Osteoblast (primary cell): ENCODE data around the gene BCOR. TPM values are rescaled to one million over a fixed set of nuclear protein-coding genes. Genes with fewer than 3 reads are reported as not detected.

Experiments
- DNase-seq: peaks from one replicate; pipeline ENCODE4 v3.0.0; 2011; ENCODE audit warnings: low spot score, mixed read lengths; ENCODE audit not compliant: insufficient read length; ENCODE audit errors: missing footprints
- H2AFZ ChIP-seq: 2 replicates; pipeline ENCODE4 v1.6.0; 2011; ENCODE audit warnings: mild to moderate bottlenecking, low read length
- H3K27ac ChIP-seq: 2 replicates; pipeline ENCODE4 v1.5.1; 2011; ENCODE audit warnings: mild to moderate bottlenecking, low read depth, low read length, moderate library complexity
- H3K27me3 ChIP-seq: 2 replicates; pipeline ENCODE4 v1.6.0; 2012; ENCODE audit warnings: mild to moderate bottlenecking, control low read depth, inconsistent platforms, low read length, moderate library complexity; ENCODE audit not compliant: insufficient read depth
- H3K36me3 ChIP-seq: 2 replicates; pipeline ENCODE4 v1.5.1; 2011; ENCODE audit warnings: mild to moderate bottlenecking, low read length, control low read depth, moderate library complexity; ENCODE audit not compliant: insufficient read depth
- H3K4me1 ChIP-seq: 2 replicates; pipeline ENCODE4 v1.5.1; 2011; ENCODE audit warnings: mild to moderate bottlenecking, low read length, control low read depth, moderate library complexity; ENCODE audit not compliant: insufficient read depth
- H3K4me2 ChIP-seq: 2 replicates; pipeline ENCODE4 v1.6.0; 2011; ENCODE audit warnings: mild to moderate bottlenecking, low read length; ENCODE audit not compliant: insufficient read depth
- H3K4me3 ChIP-seq: fragments of 200-600 bp; sonication (generic); 3 replicates; pipeline ENCODE4 v1.5.1; 2012; ENCODE audit warnings: mild to moderate bottlenecking, low read length, inconsistent platforms; ENCODE audit not compliant: insufficient read depth
- H3K79me2 ChIP-seq: 2 replicates; pipeline ENCODE4 v1.6.0; 2012; ENCODE audit warnings: mild to moderate bottlenecking, low read length, control low read depth, inconsistent platforms; ENCODE audit not compliant: insufficient read depth
- H3K9me3 ChIP-seq: 2 replicates; pipeline ENCODE4 v1.5.1; 2011; ENCODE audit warnings: low read depth, low read length, control low read depth
- H4K20me1 ChIP-seq: 2 replicates; pipeline ENCODE4 v1.6.0; 2012; ENCODE audit warnings: mild to moderate bottlenecking, low read length, control low read depth; ENCODE audit not compliant: insufficient read depth
- total RNA-seq: library from RNA; depleted of rRNA; stranded (reverse); fragments of >200 nt; gene quantifications from 2 replicates; pipeline ENCODE4 v1.2.3, GENCODE V29; 2012
- TF ChIP-seq, protein P1 (sequence below): IDR thresholded peaks from 2 replicates; pipeline ENCODE4 v1.5.1; 2011; ENCODE audit warnings: mild to moderate bottlenecking, low read depth, low read length, moderate library complexity; ENCODE audit errors: extremely low read depth

BCOR gene
- total RNA-seq, 1 donor: 14.8 TPM

DNA sequence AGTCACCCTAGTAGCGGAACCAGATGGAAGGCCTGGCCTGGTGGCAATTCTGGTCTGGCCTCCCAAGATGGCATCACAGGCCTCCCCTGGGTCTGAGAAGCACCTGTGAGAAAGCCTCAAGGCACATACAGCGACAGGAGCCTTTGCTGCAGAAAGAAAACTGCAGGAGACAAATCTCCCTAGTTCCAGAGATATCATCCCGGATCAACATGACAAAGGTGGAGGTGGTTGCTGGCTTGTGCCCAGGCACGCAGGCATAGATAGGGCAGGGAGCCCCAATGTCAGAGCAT lies 93.6 kb downstream of the BCOR start:
- Histone ChIP-seq H3K4me2 (no peak overlapping the region), H3K4me1 (peaks cover 4% of the 10 kb centered on the region), H4K20me1 (no peaks in the 10 kb centered on the region), H3K27ac (no peak overlapping the region), H2AFZ (no peak overlapping the region), H3K36me3 (no peaks in the 10 kb centered on the region), H3K4me3 (no peak overlapping the region), H3K27me3 (peaks cover 36% of the 10 kb centered on the region), H3K9me3 (no peaks in the 10 kb centered on the region), H3K79me2 (no peaks in the 10 kb centered on the region)
- TF ChIP-seq, protein P1, sequence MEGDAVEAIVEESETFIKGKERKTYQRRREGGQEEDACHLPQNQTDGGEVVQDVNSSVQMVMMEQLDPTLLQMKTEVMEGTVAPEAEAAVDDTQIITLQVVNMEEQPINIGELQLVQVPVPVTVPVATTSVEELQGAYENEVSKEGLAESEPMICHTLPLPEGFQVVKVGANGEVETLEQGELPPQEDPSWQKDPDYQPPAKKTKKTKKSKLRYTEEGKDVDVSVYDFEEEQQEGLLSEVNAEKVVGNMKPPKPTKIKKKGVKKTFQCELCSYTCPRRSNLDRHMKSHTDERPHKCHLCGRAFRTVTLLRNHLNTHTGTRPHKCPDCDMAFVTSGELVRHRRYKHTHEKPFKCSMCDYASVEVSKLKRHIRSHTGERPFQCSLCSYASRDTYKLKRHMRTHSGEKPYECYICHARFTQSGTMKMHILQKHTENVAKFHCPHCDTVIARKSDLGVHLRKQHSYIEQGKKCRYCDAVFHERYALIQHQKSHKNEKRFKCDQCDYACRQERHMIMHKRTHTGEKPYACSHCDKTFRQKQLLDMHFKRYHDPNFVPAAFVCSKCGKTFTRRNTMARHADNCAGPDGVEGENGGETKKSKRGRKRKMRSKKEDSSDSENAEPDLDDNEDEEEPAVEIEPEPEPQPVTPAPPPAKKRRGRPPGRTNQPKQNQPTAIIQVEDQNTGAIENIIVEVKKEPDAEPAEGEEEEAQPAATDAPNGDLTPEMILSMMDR: no peak
- no peak for DNase-seq

DNA sequence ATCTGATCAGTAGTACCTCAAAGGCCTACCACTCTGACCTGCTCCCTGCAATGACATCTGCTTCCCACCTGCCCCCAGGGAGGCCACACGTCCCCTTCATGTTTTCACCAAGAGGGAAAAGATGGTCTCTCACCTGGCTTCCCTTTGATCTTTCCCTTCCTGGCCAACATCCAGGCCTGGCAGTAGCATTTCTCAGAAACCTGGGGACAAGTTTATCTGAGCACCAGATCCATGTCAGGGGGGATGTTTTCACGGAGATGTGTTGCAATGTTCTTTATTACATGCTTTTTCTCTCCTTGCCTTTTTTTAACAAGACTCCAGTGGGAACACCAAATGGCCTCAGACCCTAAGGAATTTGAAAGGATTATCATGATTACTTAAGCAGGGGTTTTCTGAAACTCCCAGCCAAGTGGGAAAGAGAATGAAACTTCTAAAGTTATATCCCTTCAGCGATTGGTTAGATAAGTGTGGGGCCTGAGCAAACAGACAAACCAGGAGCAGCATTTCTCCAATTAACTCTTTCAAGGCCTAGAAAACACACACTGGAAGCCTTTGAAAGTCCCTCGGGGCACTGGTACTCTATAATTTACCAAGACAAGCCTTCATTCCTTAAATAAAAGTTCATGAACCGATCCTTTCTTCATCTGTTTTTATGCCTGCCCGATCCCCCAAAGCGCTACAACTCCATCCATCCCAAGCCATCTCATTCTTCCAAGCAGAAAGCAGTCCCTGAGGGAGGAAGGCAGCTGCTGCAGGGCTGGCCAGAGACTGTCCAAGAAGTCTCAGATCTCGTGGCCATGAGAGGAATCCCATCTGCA lies 94.1 kb downstream of the BCOR start:
- H4K20me1 ChIP-seq: no peaks in the 10 kb centered on the region
- no peaks in the 10 kb centered on the region for H3K9me3 ChIP-seq
- no peaks in the 10 kb centered on the region for H3K36me3 ChIP-seq
- H3K27me3 ChIP-seq: peaks cover 36% of the 10 kb centered on the region
- H3K4me2 ChIP-seq: no peak overlapping the region
- DNase-seq: peak; percentile 83
- H3K79me2 ChIP-seq: no peaks in the 10 kb centered on the region
- no peak overlapping the region for H3K27ac ChIP-seq
- H2AFZ ChIP-seq: no peak overlapping the region
- TF ChIP-seq, protein P1: no peak
- H3K4me1 ChIP-seq: peaks cover 4% of the 10 kb centered on the region
- no peak overlapping the region for H3K4me3 ChIP-seq

DNA sequence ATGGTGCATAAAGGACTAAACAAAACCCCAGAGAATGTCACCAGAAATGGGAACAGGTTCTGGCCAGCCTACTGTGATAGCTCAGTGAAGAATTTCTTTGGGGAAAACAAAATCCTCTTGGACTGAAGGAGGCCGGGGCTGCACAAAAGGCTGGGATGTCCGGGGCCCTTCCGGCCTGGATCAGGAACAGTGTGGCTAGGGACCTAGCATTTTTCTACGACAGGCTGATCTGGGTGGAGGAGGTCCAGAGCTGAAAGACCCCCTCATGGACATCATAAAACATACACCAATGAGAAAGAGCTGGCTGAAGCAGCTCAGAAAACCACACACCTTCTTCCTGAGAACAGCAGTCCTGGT lies 94.7 kb downstream of the BCOR start:
- H4K20me1 ChIP-seq: no peaks in the 10 kb centered on the region
- H2AFZ ChIP-seq: no peak overlapping the region
- TF ChIP-seq, protein P1: no peak
- no peak overlapping the region for H3K4me2 ChIP-seq
- H3K79me2 ChIP-seq: no peaks in the 10 kb centered on the region
- H3K4me1 ChIP-seq: peaks cover 4% of the 10 kb centered on the region
- H3K9me3 ChIP-seq: no peaks in the 10 kb centered on the region
- H3K27ac ChIP-seq: no peak overlapping the region
- no peak overlapping the region for H3K4me3 ChIP-seq
- H3K36me3 ChIP-seq: no peaks in the 10 kb centered on the region
- peak; percentile 75 for DNase-seq
- peaks cover 33% of the 10 kb centered on the region for H3K27me3 ChIP-seq
